Activated CD4-positive, alpha-beta T cell treated with anti-CD3 and anti-CD28 coated beads, Interleukin-2, amount 50 U/mL, for 24 hours (primary cell): ENCODE results near the gene MYH7.

Experiments used
- DNase-seq, 2 donors: peaks; one replicate each; pipeline ENCODE4 v3.0.0-alpha.2; 2020; ENCODE audit warnings: low read depth in 1 of 2, low spot score in 1 of 2

Gene MYH7

GRCh38 chr14:23449314-23449713, 13.9 kb upstream of the MYH7 start:
- no peak for DNase-seq

GRCh38 chr14:23447361-23448350, 12.2 kb upstream of the MYH7 start:
- no peak for DNase-seq

GRCh38 chr14:23446291-23446851, 10.9 kb upstream of the MYH7 start:
- DNase-seq = no peak

GRCh38 chr14:23445773-23446172, 10.3 kb upstream of the MYH7 start:
- DNase-seq = no peak

- DNase-seq = no peak
Measured at GRCh38 chr14:23444314-23444713, 8.9 kb upstream of the MYH7 start.

- no peak for DNase-seq
Measured at GRCh38 chr14:23443881-23444280, 8.4 kb upstream of the MYH7 start.

GRCh38 chr14:23443411-23443812, 8.0 kb upstream of the MYH7 start:
- DNase-seq = no peak

GRCh38 chr14:23442721-23443356, 7.4 kb upstream of the MYH7 start:
- no peak for DNase-seq

GRCh38 chr14:23441076-23441475, 5.6 kb upstream of the MYH7 start:
- DNase-seq = no peak

GRCh38 chr14:23439107-23439835, 3.8 kb upstream of the MYH7 start:
- no peak for DNase-seq

- no peak for DNase-seq
Measured at GRCh38 chr14:23438101-23438971, 2.9 kb upstream of the MYH7 start.

- DNase-seq = no peak
Measured at GRCh38 chr14:23437133-23438100, 2.0 kb upstream of the MYH7 start.

- no peak for DNase-seq
Measured at GRCh38 chr14:23436327-23437132, 1.1 kb upstream of the MYH7 start.

GRCh38 chr14:23434488-23435222, 805 bp downstream of the MYH7 start:
- DNase-seq = no peak

GRCh38 chr14:23433457-23433856, 2.0 kb downstream of the MYH7 start:
- DNase-seq = no peak

- DNase-seq = no peak
Measured at GRCh38 chr14:23432946-23433345, 2.5 kb downstream of the MYH7 start.

- DNase-seq = no peak
Measured at GRCh38 chr14:23432102-23432925, 3.1 kb downstream of the MYH7 start.
